Panc1 (cell line): Measurements from ENCODE around the gene CCDC127.

ENCODE experiments used
- CTCF ChIP-seq: fragments of 450-650 bp; IDR thresholded peaks from 2 replicates; pipeline ENCODE4 v1.5.1; 2017; ENCODE audit warnings: mild to moderate bottlenecking
- POLR2AphosphoS5 ChIP-seq: IDR thresholded peaks from 2 replicates; pipeline ENCODE4 v1.6.1; 2012; ENCODE audit warnings: mild to moderate bottlenecking, low read depth, low read length, moderate library complexity
- REST ChIP-seq, 2 experiments: IDR thresholded peaks; 2 replicates each; pipeline ENCODE4 v1.6.1; 2011 to 2012; ENCODE audit warnings: low read depth in 2 of 2, control low read depth in 1 of 2, low read length in 1 of 2, mild to moderate bottlenecking in 1 of 2, moderate library complexity in 1 of 2; ENCODE audit not compliant: insufficient read depth in 1 of 2

- no peak for TF ChIP-seq CTCF
- no peak for TF ChIP-seq REST (IDR thresholded peaks at IDR 0.05; ENCODE audit: insufficient read depth in 1 of 2, low read depth in 2 of 2, low read length in 1 of 2)
- TF ChIP-seq POLR2AphosphoS5, result no peak
Measured at GRCh38 chr5:194603-195209, 23.2 kb downstream of the CCDC127 start.
